Caco-2 (cell line): Measurements from ENCODE around the gene USP20. TPM values are rescaled to one million over a fixed set of nuclear protein-coding genes. Genes with fewer than 3 reads are reported as not detected.

Experiments used
- BruUV-seq: library from RNA; stranded (reverse); fragments of 400-500 nt; replicated peaks from 2 replicates; lab custom pipeline; 2021; lab: Mats Ljungman, UMichigan
- CTCF ChIA-PET: fragments of 300-600 bp; sonication (Branson Sonifier 250); formaldehyde crosslinking; loops from one replicate; lab custom pipeline; 2022; ENCODE audit warnings: antibody characterized with exemption; lab: Charles Lee
- POLR2A ChIA-PET: fragments of 300-600 bp; sonication (Branson Sonifier 250); formaldehyde crosslinking; loops from one replicate; lab custom pipeline; 2022; ENCODE audit warnings: antibody characterized with exemption; lab: Charles Lee
- DNase-seq, 2 experiments: peaks; one replicate each; pipeline versions ENCODE4 v3.0.0 to v3.0.0-alpha.2; 2020 to 2022
- H3K27me3 ChIP-seq: replicated peaks from 2 replicates; pipeline ENCODE4 v1.6.0; 2011; ENCODE audit warnings: low read length; ENCODE audit not compliant: control insufficient read depth, insufficient read depth
- H3K36me3 ChIP-seq: 2 replicates; pipeline ENCODE4 v1.5.1; 2011; ENCODE audit warnings: low read length; ENCODE audit not compliant: control insufficient read depth, insufficient read depth
- H3K4me1 ChIP-seq: fragments of 250-450 bp; sonication (Bioruptor Pico); 2 replicates; pipeline ENCODE4 v1.5.1; 2020; ENCODE audit warnings: mild to moderate bottlenecking
- H3K4me3 ChIP-seq: 2 replicates; pipeline ENCODE4 v1.5.1; 2011; ENCODE audit warnings: low read depth, mild to moderate bottlenecking, control low read depth, low read length
- H3K9me3 ChIP-seq: fragments of 250-450 bp; sonication (Bioruptor Pico); 2 replicates; pipeline ENCODE4 v1.5.1; 2020; ENCODE audit warnings: mild to moderate bottlenecking, moderate library complexity
- H3K27ac Mint-ChIP-seq: one replicate; pipeline ENCODE4 v1.8.0; 2022; ENCODE audit warnings: mixed read lengths; ENCODE audit not compliant: unreplicated experiment
- H3K27me3 Mint-ChIP-seq: one replicate; pipeline ENCODE4 v1.8.0; 2022; ENCODE audit warnings: mixed read lengths; ENCODE audit not compliant: insufficient read depth, unreplicated experiment
- H3K36me3 Mint-ChIP-seq: one replicate; pipeline ENCODE4 v1.8.0; 2022; ENCODE audit warnings: mild to moderate bottlenecking, mixed read lengths; ENCODE audit not compliant: insufficient read depth, unreplicated experiment
- H3K4me1 Mint-ChIP-seq: one replicate; pipeline ENCODE4 v1.8.0; 2022; ENCODE audit warnings: low read depth, mixed read lengths; ENCODE audit not compliant: unreplicated experiment
- H3K4me3 Mint-ChIP-seq: one replicate; pipeline ENCODE4 v1.8.0; 2022; ENCODE audit warnings: mild to moderate bottlenecking, moderate library complexity, mixed read lengths; ENCODE audit not compliant: unreplicated experiment
- H3K9me3 Mint-ChIP-seq: one replicate; pipeline ENCODE4 v1.8.0; 2022; ENCODE audit warnings: mixed read lengths; ENCODE audit not compliant: unreplicated experiment
- CTCF ChIP-seq, 2 experiments: fragments of 200-600 bp in 1 of 2; IDR thresholded peaks; 1 replicate in 1 of 2; 2 replicates in 1 of 2; pipeline versions ENCODE4 v1.5.1 to v1.8.0; 2011 to 2022; ENCODE audit warnings: antibody characterized with exemption in 1 of 2, control low read depth in 1 of 2, inconsistent platforms in 1 of 2, low read depth in 1 of 2, low read length in 1 of 2, mild to moderate bottlenecking in 1 of 2, moderate library complexity in 1 of 2; ENCODE audit not compliant: insufficient read depth in 1 of 2, severe bottlenecking in 1 of 2, unreplicated experiment in 1 of 2
- intact Hi-C: fragments of 100-400 bp; cut with micrococcal nuclease; formaldehyde crosslinking; loops from one replicate; pipeline ENCODE4 v1.10.0; 2022; ENCODE audit not compliant: unreplicated experiment
- total RNA-seq: library from RNA; stranded (reverse); gene quantifications from 2 replicates; pipeline ENCODE4 v1.2.3, GENCODE V29; 2022

USP20 gene
- total RNA-seq, 1 experiment from 2014 or later: 13.9 TPM

GRCh38 chr9:129849901-129850300 is 14.6 kb downstream of the USP20 start:
- Histone ChIP-seq H3K36me3 (no peaks in the 10 kb centered on the region), H3K9me3 (no peaks in the 10 kb centered on the region), H3K27me3 (no peaks in the 10 kb centered on the region), H3K4me3 (no peak overlapping the region), H3K4me1 (no peaks in the 10 kb centered on the region; the same call in 1 of the 2 replicates)
- ChIA-PET CTCF (no interaction called here), POLR2A (no interaction called here)
- Mint-ChIP-seq H3K4me3 (no peak overlapping the region), H3K4me1 (no peaks in the 10 kb centered on the region), H3K36me3 (no peaks in the 10 kb centered on the region), H3K27me3 (no peaks in the 10 kb centered on the region), H3K27ac (no peak overlapping the region), H3K9me3 (no peaks in the 10 kb centered on the region)
- no peak for TF ChIP-seq CTCF (IDR thresholded peaks at IDR 0.05; ENCODE audit: insufficient read depth in 1 of 2, low read depth in 1 of 2, low read length in 1 of 2, severe bottlenecking in 1 of 2, unreplicated experiment in 1 of 2)
- no TSS peak for BruUV-seq
- intact Hi-C loops: no loop called here
- DNase-seq: no peak

DNA sequence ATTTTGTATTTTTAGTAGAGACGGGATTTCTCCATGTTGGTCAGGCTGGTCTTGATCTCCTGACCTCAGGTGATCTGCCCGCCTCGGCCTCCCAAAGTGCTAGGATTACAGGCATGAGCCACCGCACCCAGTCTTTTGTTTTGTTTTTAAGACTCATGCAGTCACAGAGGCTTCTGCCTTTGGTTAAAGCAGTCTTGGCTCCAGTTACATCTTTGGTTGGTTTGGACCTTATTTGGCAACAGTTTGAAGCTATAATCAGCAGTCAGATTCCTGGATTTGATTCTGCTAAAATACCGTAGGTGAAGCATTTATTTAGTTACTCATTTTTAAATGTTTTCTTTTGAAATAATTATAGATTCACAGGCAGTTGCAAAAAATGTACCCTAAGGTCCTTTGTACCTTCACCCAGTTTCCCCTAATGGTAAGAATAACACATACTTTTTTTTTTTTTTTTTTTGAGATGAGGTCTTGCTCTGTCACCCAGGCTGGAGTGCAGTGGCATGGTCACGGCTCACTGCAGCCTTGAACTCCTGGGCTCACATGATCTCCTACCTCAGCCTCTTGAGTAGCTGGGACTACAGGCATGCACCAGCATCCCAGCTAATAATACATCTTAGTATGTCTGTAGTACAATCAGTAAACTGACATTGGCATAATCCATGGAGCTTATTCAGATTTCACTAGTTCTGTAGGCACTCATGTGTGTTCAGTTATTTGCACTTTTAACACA is 15.7 kb downstream of the USP20 start:
- Mint-ChIP-seq H3K27ac (no peak overlapping the region), H3K4me1 (no peaks in the 10 kb centered on the region), H3K27me3 (no peaks in the 10 kb centered on the region), H3K4me3 (no peak overlapping the region), H3K36me3 (peaks cover 5% of the 10 kb centered on the region), H3K9me3 (no peaks in the 10 kb centered on the region)
- H3K4me1 ChIP-seq: no peaks in the 10 kb centered on the region; the same call in 1 of the 2 replicates
- no peaks in the 10 kb centered on the region for H3K27me3 ChIP-seq
- DNase-seq: no peak
- H3K36me3 ChIP-seq: no peaks in the 10 kb centered on the region
- intact Hi-C loops: no loop called here
- BruUV-seq: no TSS peak
- H3K4me3 ChIP-seq: no peak overlapping the region
- ChIA-PET CTCF (interaction anchor here (0.7 kb wide), 1 partner anchor 336 kb away, joined by 9 read pairs; no protein-coding TSS in a partner anchor), POLR2A (no interaction called here)
- no peak for TF ChIP-seq CTCF (IDR thresholded peaks at IDR 0.05; ENCODE audit: insufficient read depth in 1 of 2, low read depth in 1 of 2, low read length in 1 of 2, severe bottlenecking in 1 of 2, unreplicated experiment in 1 of 2)
- no peaks in the 10 kb centered on the region for H3K9me3 ChIP-seq

GRCh38 chr9:129851821-129852220 is 16.6 kb downstream of the USP20 start:
- CTCF ChIA-PET: interaction anchor here (0.7 kb wide), 1 partner anchor 335 kb away, joined by 9 read pairs; no protein-coding TSS in a partner anchor
- POLR2A ChIA-PET: interaction anchor here (0.5 kb wide), 1 partner anchor 44 kb away, joined by 4 read pairs; no protein-coding TSS in a partner anchor

More at GRCh38 chr9:129851821-129852220, 16.6 kb downstream of the USP20 start:
- Histone ChIP-seq H3K27me3 (no peaks in the 10 kb centered on the region), H3K4me3 (no peak overlapping the region), H3K36me3 (no peaks in the 10 kb centered on the region), H3K4me1 (no peaks in the 10 kb centered on the region; the same call in 1 of the 2 replicates), H3K9me3 (no peaks in the 10 kb centered on the region)
- no TSS peak for BruUV-seq
- no peak overlapping the region for H3K27ac Mint-ChIP-seq
- DNase-seq: no peak
- no peaks in the 10 kb centered on the region for H3K27me3 Mint-ChIP-seq
- H3K4me1 Mint-ChIP-seq: no peaks in the 10 kb centered on the region
- intact Hi-C loops: no loop called here
- TF ChIP-seq CTCF (IDR thresholded peaks at IDR 0.05; ENCODE audit: insufficient read depth in 1 of 2, low read depth in 1 of 2, low read length in 1 of 2, severe bottlenecking in 1 of 2, unreplicated experiment in 1 of 2): no peak
- peaks cover 5% of the 10 kb centered on the region for H3K36me3 Mint-ChIP-seq
- no peaks in the 10 kb centered on the region for H3K9me3 Mint-ChIP-seq
- H3K4me3 Mint-ChIP-seq: no peak overlapping the region
